GM12878 (cell line): ENCODE data around the gene PDZRN4. TPM values are rescaled to one million over a fixed set of nuclear protein-coding genes. Genes with fewer than 3 reads are reported as not detected.

ENCODE experiments used
- ATAC-seq: fragments of 200-7000 bp; cut with Tn5 transposase; 3 replicates; pipeline ENCODE4 v1.9.1; 2020; ENCODE audit warnings: mild to moderate bottlenecking, moderate library complexity
- BruUV-seq: library from RNA; stranded (reverse); fragments of 400-500 nt; replicated peaks from 2 replicates; lab custom pipeline; 2021; lab: Mats Ljungman, UMichigan
- CTCF ChIA-PET: fragments of 300-600 bp; sonication (Branson Sonifier 250); formaldehyde crosslinking; extraction: SDS; loops from one replicate; lab custom pipeline; 2021; ENCODE audit warnings: inconsistent platforms; lab: Yijun Ruan, JAX
- POLR2A ChIA-PET: fragments of 350-600 bp; formaldehyde crosslinking; extraction: SDS; loops from one replicate; lab custom pipeline; 2021; ENCODE audit warnings: inconsistent platforms; lab: Charles Lee
- RAD21 ChIA-PET: fragments of 300-600 bp; sonication (Branson Sonifier 250); formaldehyde crosslinking; loops from one replicate; lab custom pipeline; 2023; ENCODE audit warnings: antibody characterized with exemption; ENCODE audit not compliant: unreplicated experiment; lab: Charles Lee
- SMC1A ChIA-PET: fragments of 300-600 bp; sonication (Branson Sonifier 250); formaldehyde crosslinking; loops from one replicate; lab custom pipeline; 2023; ENCODE audit not compliant: unreplicated experiment, uncharacterized antibody; lab: Charles Lee
- DNase-seq: peaks from one replicate; pipeline ENCODE4 v3.0.0-alpha.2; 2011; ENCODE audit warnings: low read depth, low spot score
- FAIRE-seq: peaks from 3 replicates; lab custom pipeline; 2011; peaks lifted over from hg19 to GRCh38; lab: Jason Lieb, UNC
- H2AFZ ChIP-seq: 2 replicates; pipeline ENCODE4 v1.6.0; 2011; ENCODE audit warnings: low read depth, low read length, control low read depth; ENCODE audit not compliant: control insufficient read depth
- H3K27ac ChIP-seq: 2 replicates; pipeline ENCODE4 v1.5.1; 2011; ENCODE audit warnings: control low read depth; ENCODE audit not compliant: control insufficient read depth, insufficient read depth
- H3K27me3 ChIP-seq, 2 experiments: replicated peaks in 1 of 2; 2 replicates each; pipeline versions ENCODE4 v1.6.0 to v1.6.1; 2011; ENCODE audit warnings: low read length in 1 of 2; ENCODE audit not compliant: control insufficient read depth in 2 of 2, insufficient read depth in 2 of 2
- H3K36me3 ChIP-seq, 2 experiments: 2 replicates each; pipeline ENCODE4 v1.5.1; 2011; ENCODE audit warnings: low read length in 1 of 2; ENCODE audit not compliant: control insufficient read depth in 2 of 2, insufficient read depth in 2 of 2
- H3K4me1 ChIP-seq: 2 replicates; pipeline ENCODE4 v1.6.1; 2011; ENCODE audit warnings: mild to moderate bottlenecking, low read length, moderate library complexity, mixed read lengths; ENCODE audit not compliant: control insufficient read depth, insufficient read depth
- H3K4me2 ChIP-seq: 2 replicates; pipeline ENCODE4 v1.6.0; 2011; ENCODE audit warnings: control low read depth; ENCODE audit not compliant: control insufficient read depth, insufficient read depth
- H3K4me3 ChIP-seq: fragments of 200-600 bp; sonication (generic); 2 replicates; pipeline ENCODE4 v1.5.1; 2016
- H3K79me2 ChIP-seq: 2 replicates; pipeline ENCODE4 v1.6.0; 2011; ENCODE audit warnings: low read length; ENCODE audit not compliant: control insufficient read depth, insufficient read depth
- H3K9ac ChIP-seq: 2 replicates; pipeline ENCODE4 v1.8.0; 2011; ENCODE audit warnings: low read length, control low read depth, mixed read lengths; ENCODE audit not compliant: control insufficient read depth, insufficient read depth
- H3K9me3 ChIP-seq: replicated peaks from 3 replicates; pipeline ENCODE4 v1.5.1; 2011; ENCODE audit warnings: mild to moderate bottlenecking, low read length; ENCODE audit not compliant: control insufficient read depth, insufficient read depth
- H4K20me1 ChIP-seq: 2 replicates; pipeline ENCODE4 v1.6.0; 2011; ENCODE audit not compliant: control insufficient read depth, insufficient read depth
- CBFB ChIP-seq: IDR thresholded peaks from 2 replicates; pipeline ENCODE4 v1.6.1; 2016; ENCODE audit warnings: antibody characterized with exemption, low read depth
- JUND ChIP-seq: IDR thresholded peaks from 2 replicates; pipeline ENCODE4 v1.6.1; 2012; ENCODE audit warnings: low read depth, mild to moderate bottlenecking, low read length, improper control_type of control experiment, moderate library complexity
- NFXL1 ChIP-seq: fragments of 450-650 bp; IDR thresholded peaks from 2 replicates; pipeline ENCODE4 v1.6.1; 2017; ENCODE audit warnings: antibody characterized with exemption, mild to moderate bottlenecking, borderline replicate concordance
- SRF ChIP-seq, 2 experiments: IDR thresholded peaks; 2 replicates each; pipeline ENCODE4 v1.6.1; 2011; ENCODE audit warnings: low read depth in 2 of 2, low read length in 2 of 2, mild to moderate bottlenecking in 1 of 2, moderate library complexity in 1 of 2
- WGBS: methylation state at CpG from one replicate; pipeline ENCODE4 v1.1.6; 2016; ENCODE audit warnings: low lambda C conversion rate; ENCODE audit not compliant: insufficient replicate concordance, insufficient coverage; ENCODE audit errors: missing lambda C conversion rate; 5-methylcytosine and 5-hydroxymethylcytosine counted together
- in situ Hi-C: fragments of 300-500 bp; cut with MboI; formaldehyde crosslinking; loops from 9 replicates; pipeline ENCODE4 v1.14.3; 2018; ENCODE audit warnings: mixed read lengths
- intact Hi-C: fragments of 100-400 bp; cut with micrococcal nuclease; formaldehyde crosslinking; loops from one replicate; pipeline ENCODE4 v1.14.2; 2022; ENCODE audit not compliant: unreplicated experiment
- polyA plus RNA-seq, 11 experiments: library from polyadenylated mRNA; depleted of rRNA in 4 of 11; unstranded in 6 of 11; stranded (reverse) in 5 of 11; fragments of >200 nt; fragmentation: Nextera tagmentation in 4 of 11; fragmentation: Illumina TruSeq in 1 of 11; extraction: Ambion mirVana in 4 of 11; extraction: Trizol in 1 of 11; gene quantifications; 1 replicate in 1 of 11; 2 replicates in 10 of 11; pipeline versions ENCODE4 v1.2.1 to v1.2.3, GENCODE V29; 2011 to 2016; ENCODE audit warnings: inconsistent platforms in 2 of 11, missing spikeins in 2 of 11, low read depth in 1 of 11
- total RNA-seq, 4 experiments: library from RNA; depleted of rRNA in 3 of 4; stranded (reverse); fragments of >200 nt in 3 of 4; fragmentation: Illumina TruSeq in 1 of 4; extraction: Trizol in 1 of 4; gene quantifications; 2 replicates each; pipeline versions ENCODE4 v1.2.1 to v1.2.3, GENCODE V29; 2013 to 2021
- TF ChIP-seq, protein P1 (sequence below): fragments of 450-650 bp; formaldehyde crosslinking; IDR thresholded peaks from 2 replicates; pipeline ENCODE4 v1.4.0; 2020; ENCODE audit warnings: mild to moderate bottlenecking, moderate library complexity

PDZRN4 gene
- total and polyA plus RNA-seq, 10 of the 15 experiments (the other 5 are each of a cell fraction or from before 2014, with no cell fraction given) = 0.03 TPM; not detected in 9

GRCh38 chr12:41468756-41469155, 280.6 kb downstream of the PDZRN4 start:
- Histone ChIP-seq H2AFZ (no peak overlapping the region), H3K9ac (no peak overlapping the region), H3K36me3 (no peaks in the 10 kb centered on the region), H3K27me3 (no peaks in the 10 kb centered on the region), H3K4me3 (no peak overlapping the region), H3K4me2 (no peak overlapping the region), H3K9me3 (no peaks in the 10 kb centered on the region), H3K27ac (no peak overlapping the region), H3K4me1 (no peaks in the 10 kb centered on the region), H3K79me2 (no peaks in the 10 kb centered on the region), H4K20me1 (no peaks in the 10 kb centered on the region)
- no TSS peak for BruUV-seq
- 16% methylated on average over 7 of the region's 7 CpGs for WGBS
- ChIA-PET SMC1A (no interaction called here), POLR2A (no interaction called here), CTCF (no interaction called here), RAD21 (no interaction called here)
- FAIRE-seq = no peak
- in situ Hi-C loops = no loop called here
- ATAC-seq = no peak
- TF ChIP-seq, protein P1, sequence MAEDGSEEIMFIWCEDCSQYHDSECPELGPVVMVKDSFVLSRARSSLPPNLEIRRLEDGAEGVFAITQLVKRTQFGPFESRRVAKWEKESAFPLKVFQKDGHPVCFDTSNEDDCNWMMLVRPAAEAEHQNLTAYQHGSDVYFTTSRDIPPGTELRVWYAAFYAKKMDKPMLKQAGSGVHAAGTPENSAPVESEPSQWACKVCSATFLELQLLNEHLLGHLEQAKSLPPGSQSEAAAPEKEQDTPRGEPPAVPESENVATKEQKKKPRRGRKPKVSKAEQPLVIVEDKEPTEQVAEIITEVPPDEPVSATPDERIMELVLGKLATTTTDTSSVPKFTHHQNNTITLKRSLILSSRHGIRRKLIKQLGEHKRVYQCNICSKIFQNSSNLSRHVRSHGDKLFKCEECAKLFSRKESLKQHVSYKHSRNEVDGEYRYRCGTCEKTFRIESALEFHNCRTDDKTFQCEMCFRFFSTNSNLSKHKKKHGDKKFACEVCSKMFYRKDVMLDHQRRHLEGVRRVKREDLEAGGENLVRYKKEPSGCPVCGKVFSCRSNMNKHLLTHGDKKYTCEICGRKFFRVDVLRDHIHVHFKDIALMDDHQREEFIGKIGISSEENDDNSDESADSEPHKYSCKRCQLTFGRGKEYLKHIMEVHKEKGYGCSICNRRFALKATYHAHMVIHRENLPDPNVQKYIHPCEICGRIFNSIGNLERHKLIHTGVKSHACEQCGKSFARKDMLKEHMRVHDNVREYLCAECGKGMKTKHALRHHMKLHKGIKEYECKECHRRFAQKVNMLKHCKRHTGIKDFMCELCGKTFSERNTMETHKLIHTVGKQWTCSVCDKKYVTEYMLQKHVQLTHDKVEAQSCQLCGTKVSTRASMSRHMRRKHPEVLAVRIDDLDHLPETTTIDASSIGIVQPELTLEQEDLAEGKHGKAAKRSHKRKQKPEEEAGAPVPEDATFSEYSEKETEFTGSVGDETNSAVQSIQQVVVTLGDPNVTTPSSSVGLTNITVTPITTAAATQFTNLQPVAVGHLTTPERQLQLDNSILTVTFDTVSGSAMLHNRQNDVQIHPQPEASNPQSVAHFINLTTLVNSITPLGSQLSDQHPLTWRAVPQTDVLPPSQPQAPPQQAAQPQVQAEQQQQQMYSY (CRISPR knock-in tag) = no peak
- TF ChIP-seq NFXL1 (no peak), JUND (no peak), SRF (IDR thresholded peaks at IDR 0.05; ENCODE audit: low read depth in 2 of 2, low read length in 2 of 2) (no peak), CBFB (no peak)
- intact Hi-C loops = no loop called here
- DNase-seq = no peak
